Muscle of leg (tissue), 11 donors: ENCODE results near the gene PRR15L. TPM values are rescaled to one million over a fixed set of nuclear protein-coding genes. Genes with fewer than 3 reads are reported as not detected.
"Not testable (repeated sequence)": the region's sequence is repeated elsewhere in the genome, so short reads cannot be mapped to it uniquely, and the experiment has no call there.

ENCODE experiments used
- DNase-seq: peaks from one replicate; pipeline ENCODE4 v3.0.0; 2013
- H3K27ac ChIP-seq: one replicate; pipeline ENCODE4 v1.5.1; 2013; ENCODE audit warnings: mild to moderate bottlenecking, low read length, control low read depth
- H3K27me3 ChIP-seq: one replicate; pipeline ENCODE4 v1.6.1; 2013; ENCODE audit warnings: low read length; ENCODE audit not compliant: control insufficient read depth, insufficient read depth
- H3K36me3 ChIP-seq: one replicate; pipeline ENCODE4 v1.6.1; 2013; ENCODE audit warnings: low read length; ENCODE audit not compliant: control insufficient read depth, insufficient read depth
- H3K4me1 ChIP-seq: one replicate; pipeline ENCODE4 v1.6.1; 2013; ENCODE audit warnings: low read length; ENCODE audit not compliant: control insufficient read depth, insufficient read depth
- H3K4me3 ChIP-seq: one replicate; pipeline ENCODE4 v1.5.1; 2013; ENCODE audit warnings: low read length, control low read depth
- H3K9me3 ChIP-seq: replicated peaks from 2 replicates; pipeline ENCODE4 v1.6.1; 2013; ENCODE audit warnings: low read depth, low read length; ENCODE audit not compliant: control insufficient read depth
- WGBS: methylation state at CpG from one replicate; pipeline ENCODE4 v1.1.5; 2013; ENCODE audit warnings: missing lambda C conversion rate; ENCODE audit not compliant: insufficient coverage; 5-methylcytosine and 5-hydroxymethylcytosine counted together
- polyA plus RNA-seq, 8 donors: library from polyadenylated mRNA; unstranded; fragments of 120-200 nt; gene quantifications; one replicate each; pipeline versions ENCODE4 v1.2.1 to v1.2.3, GENCODE V29; 2013; ENCODE audit warnings: inconsistent platforms in 1 of 8, low replicate concordance in 1 of 8; ENCODE audit not compliant: insufficient read length in 8 of 8, insufficient read depth in 1 of 8
- total RNA-seq: library from RNA; stranded (reverse); fragments of 120-200 nt; gene quantifications from one replicate; pipeline ENCODE4 v1.2.4, GENCODE V29; 2013

The PRR15L gene
- total and polyA plus RNA-seq, 9 donors, result 0.11 to 10.7 (median 0.21) TPM; not detected in 3

DNA sequence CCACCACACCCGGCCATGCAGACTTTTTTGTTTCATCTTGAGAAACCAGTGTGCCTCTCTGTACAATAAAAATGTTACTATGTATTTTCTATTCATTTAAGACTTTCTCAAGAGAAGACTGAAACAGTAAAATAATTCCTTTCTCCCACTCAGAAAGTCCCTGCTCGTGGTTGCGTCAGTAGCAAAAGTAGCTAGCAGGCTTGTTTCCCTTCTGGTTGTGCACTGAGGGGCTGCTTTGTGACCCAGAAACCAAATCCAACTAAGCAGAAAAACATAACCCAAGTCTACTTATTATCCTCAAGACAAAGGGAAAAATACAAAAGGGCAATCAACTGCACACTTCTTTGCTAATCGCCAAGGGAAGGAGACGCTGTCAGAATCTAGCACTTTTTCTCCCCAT lies 19.7 kb downstream of the PRR15L start:
- Histone ChIP-seq H3K4me1 (peaks cover 16% of the 10 kb centered on the region), H3K9me3 (no peaks in the 10 kb centered on the region), H3K27ac (no peak overlapping the region), H3K27me3 (no peaks in the 10 kb centered on the region), H3K36me3 (no peaks in the 10 kb centered on the region), H3K4me3 (no peak overlapping the region)
- DNase-seq, result no peak
- 71% methylated on average over 3 of the region's 5 CpGs for WGBS

DNA sequence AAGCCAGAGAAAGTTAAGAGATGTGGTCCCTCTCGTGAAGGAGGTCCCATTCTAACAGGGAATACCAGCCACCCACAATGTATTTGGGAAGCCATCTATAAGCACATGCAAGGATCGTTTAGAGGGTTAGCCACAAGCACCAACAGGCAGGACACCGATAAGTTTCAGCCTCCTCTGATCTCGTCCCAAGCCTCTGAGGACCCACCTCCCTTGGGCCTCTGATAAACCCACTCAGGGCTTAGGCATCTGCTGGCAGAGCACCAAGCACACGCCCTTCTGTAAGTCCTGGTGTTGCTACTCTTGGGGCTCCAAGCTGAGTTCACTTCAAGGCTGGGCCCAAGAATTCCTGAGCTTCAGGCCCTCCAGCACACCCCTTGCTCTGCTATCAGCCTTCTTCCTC lies 21.7 kb downstream of the PRR15L start:
- WGBS, result 89% methylated on average over 4 of the region's 5 CpGs
- H3K4me1 ChIP-seq, result peaks cover 5% of the 10 kb centered on the region
- H3K36me3 ChIP-seq, result peaks cover 3% of the 10 kb centered on the region
- no peak overlapping the region for H3K4me3 ChIP-seq
- no peak overlapping the region for H3K27ac ChIP-seq
- no peaks in the 10 kb centered on the region for H3K9me3 ChIP-seq
- DNase-seq, result peak; percentile 48
- no peaks in the 10 kb centered on the region for H3K27me3 ChIP-seq

DNA sequence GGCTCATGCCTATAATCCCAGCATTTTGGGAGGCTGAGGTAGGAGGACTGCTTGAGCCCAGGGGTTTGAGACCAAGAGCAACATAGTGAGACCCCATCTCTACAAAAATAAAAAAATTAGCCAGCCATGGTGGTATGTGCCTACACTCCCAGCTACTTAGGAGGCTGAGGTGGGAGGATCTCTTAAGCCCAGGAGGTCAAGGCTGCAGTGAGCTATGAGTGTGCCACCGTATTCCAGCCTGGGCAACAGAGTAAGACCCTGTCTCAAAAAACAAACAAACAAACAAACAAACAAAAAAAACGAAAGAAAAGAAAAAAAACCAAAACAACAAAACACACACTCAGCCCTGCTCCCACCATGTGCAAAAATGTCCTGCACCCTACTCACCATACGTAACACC lies 22.2 kb downstream of the PRR15L start:
- not testable (repeated sequence) for H3K27me3 ChIP-seq, H3K4me3 ChIP-seq, DNase-seq, H3K27ac ChIP-seq, H3K4me1 ChIP-seq, H3K9me3 ChIP-seq, H3K36me3 ChIP-seq
- WGBS, result no CpG with 5 or more reads among the region's 3 CpGs

DNA sequence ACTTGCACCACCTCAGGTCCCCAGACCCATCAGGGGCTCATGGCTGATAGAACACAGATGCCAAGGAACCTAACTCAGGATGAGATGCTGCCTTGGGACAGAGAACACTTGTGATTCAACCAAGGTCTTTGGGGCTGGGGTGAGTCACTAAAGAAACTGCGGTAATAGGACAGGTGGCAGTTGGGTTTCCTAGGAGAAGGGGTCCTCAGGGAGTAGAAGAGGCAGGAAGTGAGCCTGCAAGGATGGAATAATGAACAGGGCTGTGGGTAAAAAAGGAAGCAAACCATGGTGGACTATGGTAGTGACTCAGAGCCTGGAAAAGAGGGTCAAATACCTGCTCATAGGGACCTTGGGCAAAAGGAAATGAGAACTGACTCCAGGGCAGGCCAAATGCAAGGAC lies 22.8 kb downstream of the PRR15L start:
- DNase-seq, result no peak
- 78% methylated on average over 1 of the region's 1 CpG for WGBS
- H3K4me3 ChIP-seq, result no peak overlapping the region
- no peak overlapping the region for H3K27ac ChIP-seq
- H3K4me1 ChIP-seq, result peaks cover 9% of the 10 kb centered on the region
- H3K27me3 ChIP-seq, result no peaks in the 10 kb centered on the region
- H3K9me3 ChIP-seq, result no peaks in the 10 kb centered on the region
- H3K36me3 ChIP-seq, result peaks cover 12% of the 10 kb centered on the region

DNA sequence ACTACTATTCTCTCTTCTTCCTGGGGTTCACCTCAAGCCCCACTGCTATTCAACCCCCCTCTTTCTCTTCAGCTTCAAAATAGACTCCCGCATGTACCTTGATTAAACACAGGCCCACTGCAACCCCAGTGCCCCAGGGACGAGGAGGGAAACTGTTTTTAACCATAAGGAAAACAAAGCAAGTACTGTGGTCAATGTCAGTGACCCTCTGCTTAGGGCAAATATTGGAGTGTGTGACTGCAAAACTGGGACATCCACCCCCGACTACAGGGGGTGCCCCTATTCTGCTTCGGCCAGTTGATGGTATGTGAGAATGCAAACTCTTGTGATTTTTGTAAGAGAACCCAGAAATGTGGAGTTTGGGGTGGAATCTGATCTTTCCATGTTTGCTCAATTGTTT lies 25.8 kb downstream of the PRR15L start:
- peaks cover 21% of the 10 kb centered on the region for H3K4me1 ChIP-seq
- H3K9me3 ChIP-seq, result no peaks in the 10 kb centered on the region
- 90% methylated on average over 2 of the region's 4 CpGs for WGBS
- DNase-seq, result no peak
- H3K36me3 ChIP-seq, result peaks cover 38% of the 10 kb centered on the region
- H3K27me3 ChIP-seq, result no peaks in the 10 kb centered on the region
- no peak overlapping the region for H3K27ac ChIP-seq
- no peak overlapping the region for H3K4me3 ChIP-seq

DNA sequence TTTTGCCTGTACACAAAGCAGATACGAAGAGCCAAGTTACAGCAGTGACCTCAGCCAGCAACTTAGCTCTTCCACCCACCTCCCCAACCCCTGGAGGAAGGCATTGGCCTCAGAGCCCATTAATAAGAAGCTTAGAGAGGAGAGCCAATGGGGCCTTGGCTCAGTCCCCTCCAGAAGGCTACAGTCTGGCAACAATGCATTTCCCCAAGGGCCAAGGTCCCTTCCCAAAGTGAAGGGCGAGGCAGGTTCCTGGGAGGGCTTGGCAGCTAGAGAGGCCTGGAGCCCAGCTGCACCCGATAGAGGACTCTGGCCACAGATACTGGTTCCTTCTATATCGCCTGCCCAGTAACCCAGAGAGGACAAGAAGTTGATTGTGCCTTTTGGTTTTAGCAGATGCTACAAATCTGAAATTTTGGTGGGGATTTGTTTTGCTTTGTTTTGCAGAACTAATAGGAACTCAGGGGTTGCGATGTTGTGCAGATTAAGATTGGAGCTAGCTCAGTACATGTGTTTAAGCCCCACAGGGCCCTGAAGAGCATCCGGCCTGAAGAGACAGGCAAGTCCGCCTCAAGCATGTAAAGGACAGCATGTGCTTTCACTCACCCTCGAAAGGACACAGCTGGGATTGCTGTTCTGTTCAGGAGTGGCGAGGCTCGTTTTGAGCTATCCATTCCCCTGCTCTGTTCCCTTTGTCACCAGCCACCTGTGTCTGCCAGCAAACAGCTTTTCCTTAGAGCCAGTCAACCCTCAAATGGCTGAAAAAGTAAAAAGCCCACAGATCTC lies 28.3 kb downstream of the PRR15L start:
- Histone ChIP-seq H3K27ac (peak overlapping the region; percentile 84), H3K27me3 (no peaks in the 10 kb centered on the region), H3K4me1 (peaks cover 21% of the 10 kb centered on the region), H3K9me3 (no peaks in the 10 kb centered on the region), H3K36me3 (peaks cover 58% of the 10 kb centered on the region), H3K4me3 (no peak overlapping the region)
- peak; percentile 91 for DNase-seq
- WGBS, result 40% methylated on average over 8 of the region's 10 CpGs

DNA sequence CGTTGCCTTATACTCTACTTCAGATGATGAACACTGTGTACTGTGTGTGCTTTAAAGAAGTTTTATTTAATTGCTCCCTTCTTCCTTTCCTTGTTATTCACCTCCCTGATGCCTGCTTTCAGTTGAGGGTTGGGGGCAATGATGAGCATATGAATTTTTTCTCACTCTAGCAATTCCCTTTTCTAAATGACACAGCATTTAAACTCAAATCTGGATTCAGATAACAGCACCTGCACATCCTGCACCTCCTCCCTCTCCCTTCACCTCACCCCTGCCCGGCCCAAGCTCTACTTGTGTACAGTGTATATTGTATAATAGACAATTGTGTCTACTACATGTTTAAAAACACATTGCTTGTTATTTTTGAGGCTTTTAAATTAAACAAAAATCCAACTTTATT lies 29.3 kb downstream of the PRR15L start:
- H3K4me3 ChIP-seq, result no peak overlapping the region
- no CpG with 5 or more reads among the region's 2 CpGs for WGBS
- no peak for DNase-seq
- no peaks in the 10 kb centered on the region for H3K27me3 ChIP-seq
- H3K4me1 ChIP-seq, result peaks cover 21% of the 10 kb centered on the region
- H3K27ac ChIP-seq, result peak overlapping the region; percentile 84
- no peaks in the 10 kb centered on the region for H3K9me3 ChIP-seq
- H3K36me3 ChIP-seq, result peaks cover 67% of the 10 kb centered on the region

DNA sequence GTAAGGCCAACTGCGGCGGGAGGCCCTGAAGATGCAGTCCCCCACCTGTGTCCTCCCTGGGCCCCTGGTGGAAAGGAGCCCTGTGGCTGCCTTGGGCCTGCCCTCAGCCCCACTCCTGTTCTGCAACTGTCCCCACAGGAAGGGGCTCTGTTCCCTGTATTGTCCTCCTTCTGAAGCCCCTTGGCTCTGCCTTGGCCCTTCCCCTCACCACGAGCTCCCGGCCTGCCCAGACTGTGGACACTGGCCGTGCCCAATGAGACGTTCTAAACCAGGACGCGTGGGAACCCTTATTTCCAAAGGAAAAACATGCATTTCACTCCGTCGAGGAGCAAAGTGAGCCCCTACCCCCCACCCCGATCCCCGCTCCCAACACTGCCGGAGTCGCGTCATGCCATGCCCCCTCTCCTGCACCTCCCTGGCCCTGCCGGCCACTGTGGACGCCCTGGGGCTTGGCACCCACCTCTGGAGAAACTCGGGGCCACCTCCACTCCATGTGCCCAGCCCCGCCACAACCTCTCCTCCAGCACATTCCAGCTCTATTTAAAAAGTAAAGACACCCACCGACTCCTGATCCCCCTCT lies 29.8 kb downstream of the PRR15L start:
- WGBS, result 91% methylated on average over 14 of the region's 20 CpGs
- DNase-seq, result no peak
- no peak overlapping the region for H3K27ac ChIP-seq

DNA sequence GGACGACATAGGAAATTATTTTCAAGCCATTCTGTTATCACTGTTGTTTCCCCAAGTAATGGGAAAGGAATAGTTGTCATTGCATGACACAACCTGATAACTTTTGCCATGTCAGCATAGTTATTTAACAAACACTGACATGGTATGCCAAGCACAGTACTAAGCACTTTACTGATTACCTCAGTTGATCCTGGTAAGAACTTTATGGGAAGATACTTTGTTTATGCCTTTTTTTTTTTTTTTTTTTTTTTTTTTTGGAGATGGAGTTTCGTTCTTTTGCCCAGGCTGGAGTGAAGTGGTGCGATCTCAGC lies 32.0 kb downstream of the PRR15L start:
- H3K27me3 ChIP-seq, result no peaks in the 10 kb centered on the region
- no CpG with 5 or more reads among the region's 3 CpGs for WGBS
- no peak for DNase-seq
- no peaks in the 10 kb centered on the region for H3K9me3 ChIP-seq
- H3K36me3 ChIP-seq, result peaks cover 80% of the 10 kb centered on the region
- no peak overlapping the region for H3K4me3 ChIP-seq
- H3K27ac ChIP-seq, result no peak overlapping the region
- peaks cover 19% of the 10 kb centered on the region for H3K4me1 ChIP-seq

More for the DNA sequence above, 29.8 kb downstream of the PRR15L start:
- peaks cover 72% of the 10 kb centered on the region for H3K36me3 ChIP-seq
- H3K4me3 ChIP-seq, result no peak overlapping the region
- H3K4me1 ChIP-seq, result peaks cover 21% of the 10 kb centered on the region
- no peaks in the 10 kb centered on the region for H3K9me3 ChIP-seq
- H3K27me3 ChIP-seq, result no peaks in the 10 kb centered on the region

DNA sequence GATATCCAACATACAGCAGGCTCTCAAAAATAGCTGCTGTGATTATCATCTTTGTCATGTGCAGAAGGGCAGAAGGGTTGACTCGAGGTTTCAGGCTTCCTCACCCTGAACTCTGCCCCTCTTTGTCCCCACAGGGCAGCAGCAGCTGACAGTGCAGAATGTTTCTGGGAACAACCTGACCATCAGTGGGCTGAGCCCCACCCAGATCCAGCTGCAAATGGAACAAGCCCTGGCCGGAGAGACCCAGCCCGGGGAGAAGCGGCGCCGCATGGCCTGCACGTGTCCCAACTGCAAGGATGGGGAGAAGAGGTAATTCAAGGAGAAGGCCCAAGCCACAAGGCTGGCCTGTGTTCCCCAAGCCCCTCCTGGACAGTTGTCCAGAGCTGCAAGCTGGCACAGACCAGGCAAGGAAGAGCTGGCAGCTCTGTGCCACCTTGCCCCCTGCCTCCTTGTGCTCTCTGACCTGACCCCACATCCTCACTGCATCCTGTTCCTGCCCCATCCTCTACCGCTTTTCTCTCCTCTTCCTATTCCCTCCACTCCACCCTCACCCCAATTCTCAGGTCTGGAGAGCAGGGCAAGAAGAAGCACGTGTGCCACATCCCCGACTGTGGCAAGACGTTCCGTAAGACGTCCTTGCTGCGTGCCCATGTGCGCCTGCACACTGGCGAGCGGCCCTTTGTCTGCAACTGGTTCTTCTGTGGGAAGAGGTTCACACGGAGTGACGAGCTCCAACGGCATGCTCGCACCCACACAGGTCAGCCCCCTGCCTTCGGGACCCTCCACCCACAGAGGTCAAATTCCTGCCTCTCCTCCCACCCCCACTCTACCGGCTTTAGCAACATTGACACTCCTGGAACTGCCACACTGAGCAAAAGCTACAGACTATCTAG lies 32.7 kb downstream of the PRR15L start:
- H3K9me3 ChIP-seq, result no peaks in the 10 kb centered on the region
- 86% methylated on average over 14 of the region's 23 CpGs for WGBS
- H3K36me3 ChIP-seq, result peaks cover 75% of the 10 kb centered on the region
- no peak overlapping the region for H3K4me3 ChIP-seq
- H3K27ac ChIP-seq, result no peak overlapping the region
- H3K4me1 ChIP-seq, result peaks cover 13% of the 10 kb centered on the region
- DNase-seq, result no peak
- H3K27me3 ChIP-seq, result no peaks in the 10 kb centered on the region
